B cell (primary cell): Measurements from ENCODE around the gene BNIPL. TPM values are rescaled to one million over a fixed set of nuclear protein-coding genes. Genes with fewer than 3 reads are reported as not detected.
A peak's percentile ranks its signal among the peaks of the same experiment; 100 is the strongest.

Source experiments
- ATAC-seq: fragments of 200-7000 bp; cut with Tn5 transposase; one replicate; pipeline ENCODE4 v1.10.0; 2021; ENCODE audit warnings: low read depth, mild to moderate bottlenecking, moderate number of reproducible peaks, moderate library complexity
- CTCF ChIA-PET: fragments of 350-600 bp; sonication (Branson Sonifier 250); formaldehyde crosslinking; loops from one replicate; lab custom pipeline; 2021; ENCODE audit warnings: antibody characterized with exemption, inconsistent platforms; lab: Charles Lee
- POLR2A ChIA-PET: fragments of 350-600 bp; sonication (Branson Sonifier 250); formaldehyde crosslinking; loops from one replicate; lab custom pipeline; 2021; ENCODE audit warnings: antibody characterized with exemption; lab: Charles Lee
- DNase-seq: peaks from one replicate; pipeline ENCODE4 v3.0.0; 2013
- H2AFZ ChIP-seq: 2 replicates; pipeline ENCODE4 v1.6.1; 2012; ENCODE audit warnings: mild to moderate bottlenecking, low read depth, low read length; ENCODE audit not compliant: insufficient read depth, poor library complexity, severe bottlenecking
- H3K27ac ChIP-seq, 2 donors: 1 replicate in 1 of 2; 2 replicates in 1 of 2; pipeline ENCODE4 v1.5.1; 2012 to 2013; ENCODE audit warnings: low read length in 2 of 2, mild to moderate bottlenecking in 2 of 2, moderate library complexity in 1 of 2
- H3K27me3 ChIP-seq, 4 experiments: fragments of 200-600 bp in 1 of 4; sonication (generic) in 1 of 4; replicated peaks in 1 of 4; 1 replicate in 2 of 4; 2 replicates in 2 of 4; pipeline versions ENCODE4 v1.6.1 to v1.7.0; 2013 to 2016; ENCODE audit warnings: low read length in 3 of 4, mild to moderate bottlenecking in 2 of 4, mixed read lengths in 1 of 4, moderate library complexity in 1 of 4; ENCODE audit not compliant: insufficient read depth in 4 of 4, control insufficient read depth in 3 of 4; ENCODE audit errors: control extremely low read depth in 1 of 4
- H3K36me3 ChIP-seq, 2 experiments: replicated peaks in 1 of 2; 1 replicate in 1 of 2; 2 replicates in 1 of 2; pipeline versions ENCODE4 v1.6.1 to v1.7.1; 2013; ENCODE audit warnings: low read length in 1 of 2; ENCODE audit not compliant: insufficient read depth in 2 of 2, control insufficient read depth in 1 of 2; ENCODE audit errors: control extremely low read depth in 1 of 2, extremely low read depth in 1 of 2
- H3K4me1 ChIP-seq, 2 donors: fragments of 200-600 bp in 1 of 2; sonication (generic) in 1 of 2; 1 replicate in 1 of 2; 2 replicates in 1 of 2; pipeline versions ENCODE4 v1.5.1 to v1.6.1; 2013 to 2017; ENCODE audit warnings: low read length in 2 of 2; ENCODE audit not compliant: control insufficient read depth in 2 of 2, insufficient read depth in 2 of 2
- H3K4me2 ChIP-seq: replicated peaks from 2 replicates; pipeline ENCODE3; 2012; ENCODE audit warnings: mild to moderate bottlenecking, low read depth, low read length; ENCODE audit not compliant: poor library complexity, severe bottlenecking
- H3K4me3 ChIP-seq, 5 experiments: fragments of 200-600 bp in 1 of 5; sonication (generic) in 1 of 5; 1 replicate in 3 of 5; 2 replicates in 2 of 5; pipeline versions ENCODE4 v1.5.1 to v1.7.0; 2011 to 2016; ENCODE audit warnings: low read length in 4 of 5, mild to moderate bottlenecking in 4 of 5, low read depth in 2 of 5, control low read depth in 1 of 5, moderate library complexity in 1 of 5; ENCODE audit not compliant: insufficient read depth in 1 of 5; ENCODE audit errors: control extremely low read depth in 1 of 5, extremely low read depth in 1 of 5
- H3K79me2 ChIP-seq: fragments of 200-600 bp; sonication (generic); one replicate; pipeline ENCODE4 v1.6.0; 2016; ENCODE audit warnings: low read length; ENCODE audit not compliant: control insufficient read depth, insufficient read depth
- H3K9ac ChIP-seq: fragments of 200-600 bp; sonication (generic); 2 replicates; pipeline ENCODE4 v1.6.1; 2017; ENCODE audit warnings: mild to moderate bottlenecking, low read length, moderate library complexity
- H3K9me3 ChIP-seq, 3 donors: one replicate each; pipeline versions ENCODE4 v1.6.1 to v1.7.1; 2013; ENCODE audit warnings: low read length in 2 of 3; ENCODE audit not compliant: control insufficient read depth in 2 of 3, insufficient read depth in 1 of 3; ENCODE audit errors: control extremely low read depth in 1 of 3
- H4K20me1 ChIP-seq: 2 replicates; pipeline ENCODE4 v1.6.0; 2012; ENCODE audit warnings: mild to moderate bottlenecking, low read length; ENCODE audit not compliant: insufficient read depth, control insufficient read depth, poor library complexity, severe bottlenecking
- H3K27ac Mint-ChIP-seq: one replicate; pipeline ENCODE4 v1.8.0; 2021; ENCODE audit warnings: mixed read lengths
- H3K27me3 Mint-ChIP-seq: one replicate; pipeline ENCODE4 v1.8.0; 2021; ENCODE audit warnings: mixed read lengths
- H3K4me1 Mint-ChIP-seq: one replicate; pipeline ENCODE4 v1.8.0; 2021; ENCODE audit warnings: mixed read lengths
- H3K4me3 Mint-ChIP-seq: one replicate; pipeline ENCODE4 v1.8.0; 2021; ENCODE audit warnings: mixed read lengths
- H3K9me3 Mint-ChIP-seq: one replicate; pipeline ENCODE4 v1.8.0; 2022; ENCODE audit warnings: mixed read lengths; ENCODE audit not compliant: insufficient read depth
- CTCF ChIP-seq: fragments of 200-600 bp; IDR thresholded peaks from one replicate; pipeline ENCODE4 v1.8.0; 2022; ENCODE audit warnings: antibody characterized with exemption, mild to moderate bottlenecking
- EZH2 ChIP-seq: IDR thresholded peaks from 2 replicates; pipeline ENCODE4 v1.6.1; 2012; ENCODE audit warnings: borderline replicate concordance, low read depth, mild to moderate bottlenecking, moderate library complexity, low read length; ENCODE audit not compliant: insufficient read depth, poor library complexity, severe bottlenecking
- WGBS: methylation state at CpG from one replicate; pipeline ENCODE4 v1.1.5; 2013; ENCODE audit warnings: missing lambda C conversion rate; ENCODE audit not compliant: insufficient coverage; 5-methylcytosine and 5-hydroxymethylcytosine counted together
- intact Hi-C: fragments of 100-400 bp; cut with micrococcal nuclease; formaldehyde crosslinking; loops from one replicate; pipeline ENCODE4 v1.10.0; 2022
- polyA plus RNA-seq: library from polyadenylated mRNA; depleted of rRNA; stranded (reverse); fragments of >200 nt; gene quantifications from 2 replicates; pipeline ENCODE4 v1.2.3, GENCODE V29; 2012
- total RNA-seq, 2 donors: library from RNA; stranded (reverse); fragments of 120-200 nt in 1 of 2; gene quantifications; 1 replicate in 1 of 2; 2 replicates in 1 of 2; pipeline versions ENCODE4 v1.2.3 to v1.2.4, GENCODE V29; 2013 to 2022

Gene BNIPL
- total and polyA plus RNA-seq, 2 donors (not counting 1 experiment from before 2014, with no cell fraction given): 0.81 to 2.5 TPM

DNA sequence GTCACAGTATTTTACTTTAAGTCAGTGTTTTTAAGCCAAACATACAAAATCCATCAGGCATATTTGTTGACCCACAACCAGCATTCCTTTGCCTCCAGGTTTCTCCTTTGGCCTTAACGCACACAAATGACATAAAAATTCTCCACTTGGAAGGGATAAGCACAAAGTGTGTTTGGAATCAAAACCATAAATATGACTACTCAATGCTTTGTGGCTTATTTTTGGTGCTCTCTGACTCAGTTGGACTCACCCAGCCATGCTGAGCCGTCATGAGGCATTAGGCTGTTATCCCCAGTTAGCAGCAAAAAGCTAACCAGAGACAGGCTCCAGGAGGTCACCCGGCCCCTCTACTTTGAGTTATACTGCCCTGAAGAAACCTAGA lies 27.2 kb upstream of the BNIPL start:
- POLR2A ChIA-PET: interaction anchor here (0.5 to 1.5 kb wide), 2 partner anchors 51 to 1081 kb away, joined by 3 to 4 read pairs; partner anchors contain the start of gene MLLT11

More for the DNA sequence above, 27.2 kb upstream of the BNIPL start:
- peak overlapping the region; percentile 99 for H2AFZ ChIP-seq
- H3K4me1 ChIP-seq: peaks cover 39 to 49% of the 10 kb centered on the region in 2 donors
- H3K9me3 ChIP-seq: no peaks in the 10 kb centered on the region
- H3K36me3 ChIP-seq: peaks cover 3 to 10% of the 10 kb centered on the region in 2 experiments
- Mint-ChIP-seq H3K9me3 (no peaks in the 10 kb centered on the region), H3K4me3 (peak overlapping the region; percentile 90), H3K4me1 (peaks cover 64% of the 10 kb centered on the region), H3K27ac (peak overlapping the region; percentile 94), H3K27me3 (no peaks in the 10 kb centered on the region)
- H3K27me3 ChIP-seq: no peaks in the 10 kb centered on the region
- H3K4me2 ChIP-seq: peak overlapping the region; percentile 97
- H3K9ac ChIP-seq: peak overlapping the region; percentile 98
- intact Hi-C loops: loop anchor here (5.0 kb wide), 1 partner anchor 447 kb away; no protein-coding TSS in a partner anchor
- TF ChIP-seq CTCF (no peak), EZH2 (no peak)
- no peaks in the 10 kb centered on the region for H4K20me1 ChIP-seq
- ATAC-seq (no peak), DNase-seq (no peak)
- peaks cover 73% of the 10 kb centered on the region for H3K79me2 ChIP-seq
- peak overlapping the region; percentile 74 to 98 (median 85) for H3K4me3 ChIP-seq
- CTCF ChIA-PET: interaction anchor here (0.8 kb wide), 1 partner anchor 15 kb away, joined by 3 read pairs; no protein-coding TSS in a partner anchor
- WGBS: 67% methylated on average over 2 of the region's 3 CpGs
- H3K27ac ChIP-seq: peak overlapping the region in 1 of 2 donors; percentile 95
